IMR-90 (cell line): ENCODE data around the gene SLC33A1.

Experiments
- CHD1 ChIP-seq: IDR thresholded peaks from 2 replicates; pipeline ENCODE4 v1.6.1; 2012; ENCODE audit warnings: low read depth, low read length, improper control_type of control experiment
- CTCF ChIP-seq: conservative IDR thresholded peaks from 2 replicates; pipeline ENCODE4 v1.5.1; 2012; ENCODE audit warnings: mild to moderate bottlenecking, low read depth, low read length, improper control_type of control experiment
- FOS ChIP-seq: fragments of 150-350 bp; IDR thresholded peaks from 2 replicates; pipeline ENCODE4 v1.6.1; 2016; ENCODE audit warnings: low read depth, low read length

- no peak for TF ChIP-seq FOS
- TF ChIP-seq CTCF, result no peak
- TF ChIP-seq CHD1, result no peak
These were observed 35.7 kb upstream of the SLC33A1 start for GRCh38 chr3:155889952-155890351.
